ENCODE data around the gene RNF214. TPM values are rescaled to one million over a fixed set of nuclear protein-coding genes. Genes with fewer than 3 reads are reported as not detected.

The RNF214 gene
- total RNA-seq, 3 donors from 2014 or later: 12.3 to 13.3 (median 12.5) TPM

DNA sequence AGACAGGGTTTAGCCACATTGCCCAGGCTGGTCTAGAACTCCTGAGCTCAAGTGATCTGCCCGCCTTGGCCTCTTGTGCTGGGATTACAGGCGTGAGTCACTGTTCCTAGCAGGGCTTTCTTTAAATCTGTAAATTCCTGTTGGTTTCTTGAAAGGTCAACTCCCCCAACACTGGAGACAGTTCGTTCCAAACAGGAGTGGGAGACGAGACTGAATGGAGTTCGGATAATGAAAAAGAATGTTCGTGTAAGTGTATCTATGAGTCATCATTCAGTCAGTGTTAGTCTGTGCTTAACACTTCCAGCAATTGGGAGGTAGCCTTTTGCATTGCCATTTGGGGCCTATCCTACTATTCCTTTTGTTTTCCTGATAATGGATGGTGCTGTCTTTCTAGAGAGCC, 48.7 kb downstream of the RNF214 start:
- no peak for DNase-seq (ENCODE audit: low spot score in 2 of 2)
- H3K4me3 ChIP-seq: no peak overlapping the region
- no peaks in the 10 kb centered on the region for H3K9me3 ChIP-seq
- intact Hi-C loops (cut with DNase I; ENCODE audit: low total_unique reads): no loop called here
- H3K36me3 ChIP-seq: no peaks in the 10 kb centered on the region
- H3K27me3 ChIP-seq: no peaks in the 10 kb centered on the region
- TF ChIP-seq, protein P1, sequence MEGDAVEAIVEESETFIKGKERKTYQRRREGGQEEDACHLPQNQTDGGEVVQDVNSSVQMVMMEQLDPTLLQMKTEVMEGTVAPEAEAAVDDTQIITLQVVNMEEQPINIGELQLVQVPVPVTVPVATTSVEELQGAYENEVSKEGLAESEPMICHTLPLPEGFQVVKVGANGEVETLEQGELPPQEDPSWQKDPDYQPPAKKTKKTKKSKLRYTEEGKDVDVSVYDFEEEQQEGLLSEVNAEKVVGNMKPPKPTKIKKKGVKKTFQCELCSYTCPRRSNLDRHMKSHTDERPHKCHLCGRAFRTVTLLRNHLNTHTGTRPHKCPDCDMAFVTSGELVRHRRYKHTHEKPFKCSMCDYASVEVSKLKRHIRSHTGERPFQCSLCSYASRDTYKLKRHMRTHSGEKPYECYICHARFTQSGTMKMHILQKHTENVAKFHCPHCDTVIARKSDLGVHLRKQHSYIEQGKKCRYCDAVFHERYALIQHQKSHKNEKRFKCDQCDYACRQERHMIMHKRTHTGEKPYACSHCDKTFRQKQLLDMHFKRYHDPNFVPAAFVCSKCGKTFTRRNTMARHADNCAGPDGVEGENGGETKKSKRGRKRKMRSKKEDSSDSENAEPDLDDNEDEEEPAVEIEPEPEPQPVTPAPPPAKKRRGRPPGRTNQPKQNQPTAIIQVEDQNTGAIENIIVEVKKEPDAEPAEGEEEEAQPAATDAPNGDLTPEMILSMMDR (IDR thresholded peaks at IDR 0.05): no peak
- TF ChIP-seq POLR2AphosphoS5 (IDR thresholded peaks at IDR 0.05) (no peak), POLR2A (IDR thresholded peaks at IDR 0.05) (no peak)
- peak overlapping the region in 1 of 2 donors; percentile 3 for H3K27ac ChIP-seq
- H3K4me1 ChIP-seq: no peaks in the 10 kb centered on the region

GRCh38 chr11:117281869-117282268, 49.4 kb downstream of the RNF214 start:
- Histone ChIP-seq H3K9me3 (no peaks in the 10 kb centered on the region), H3K4me1 (no peaks in the 10 kb centered on the region), H3K27ac (no peak overlapping the region), H3K36me3 (no peaks in the 10 kb centered on the region), H3K27me3 (no peaks in the 10 kb centered on the region), H3K4me3 (no peak overlapping the region)
- TF ChIP-seq POLR2AphosphoS5 (IDR thresholded peaks at IDR 0.05) (no peak), POLR2A (IDR thresholded peaks at IDR 0.05) (no peak)
- intact Hi-C loops (cut with DNase I; ENCODE audit: low total_unique reads): no loop called here
- no peak for DNase-seq (ENCODE audit: low spot score in 2 of 2)

- no peak overlapping the region for H3K4me3 ChIP-seq
- DNase-seq (ENCODE audit: low spot score in 2 of 2): no peak
- no peaks in the 10 kb centered on the region for H3K4me1 ChIP-seq
- intact Hi-C loops (cut with DNase I; ENCODE audit: low total_unique reads): no loop called here
- H3K27ac ChIP-seq: no peak overlapping the region
- H3K27me3 ChIP-seq: no peaks in the 10 kb centered on the region
- peaks cover 4% of the 10 kb centered on the region for H3K36me3 ChIP-seq
- TF ChIP-seq POLR2A (IDR thresholded peaks at IDR 0.05) (no peak), POLR2AphosphoS5 (IDR thresholded peaks at IDR 0.05) (no peak)
- TF ChIP-seq, protein P1 (IDR thresholded peaks at IDR 0.05): no peak
- H3K9me3 ChIP-seq: no peaks in the 10 kb centered on the region
These were observed 50.5 kb downstream of the RNF214 start for GRCh38 chr11:117282956-117283355.

GRCh38 chr11:117284053-117284452, 51.6 kb downstream of the RNF214 start:
- Histone ChIP-seq H3K4me1 (no peaks in the 10 kb centered on the region), H3K27ac (no peak overlapping the region), H3K4me3 (no peak overlapping the region), H3K27me3 (no peaks in the 10 kb centered on the region), H3K9me3 (no peaks in the 10 kb centered on the region), H3K36me3 (peaks cover 4% of the 10 kb centered on the region)
- intact Hi-C loops (cut with DNase I; ENCODE audit: low total_unique reads): no loop called here
- DNase-seq (ENCODE audit: low spot score in 2 of 2): no peak
- TF ChIP-seq, protein P1 (IDR thresholded peaks at IDR 0.05): no peak
- TF ChIP-seq POLR2A (IDR thresholded peaks at IDR 0.05): no peak
- TF ChIP-seq POLR2AphosphoS5 (IDR thresholded peaks at IDR 0.05): no peak

GRCh38 chr11:117286588-117286987, 54.1 kb downstream of the RNF214 start:
- H3K4me1 ChIP-seq: no peaks in the 10 kb centered on the region
- peaks cover 11% of the 10 kb centered on the region for H3K36me3 ChIP-seq
- TF ChIP-seq POLR2A (IDR thresholded peaks at IDR 0.05): no peak
- TF ChIP-seq POLR2AphosphoS5 (IDR thresholded peaks at IDR 0.05): no peak
- TF ChIP-seq, protein P1 (IDR thresholded peaks at IDR 0.05): no peak
- no peak for DNase-seq (ENCODE audit: low spot score in 2 of 2)
- intact Hi-C loops (cut with DNase I; ENCODE audit: low total_unique reads): no loop called here
- H3K27me3 ChIP-seq: no peaks in the 10 kb centered on the region
- no peak overlapping the region for H3K4me3 ChIP-seq
- no peak overlapping the region for H3K27ac ChIP-seq
- H3K9me3 ChIP-seq: no peaks in the 10 kb centered on the region

DNA sequence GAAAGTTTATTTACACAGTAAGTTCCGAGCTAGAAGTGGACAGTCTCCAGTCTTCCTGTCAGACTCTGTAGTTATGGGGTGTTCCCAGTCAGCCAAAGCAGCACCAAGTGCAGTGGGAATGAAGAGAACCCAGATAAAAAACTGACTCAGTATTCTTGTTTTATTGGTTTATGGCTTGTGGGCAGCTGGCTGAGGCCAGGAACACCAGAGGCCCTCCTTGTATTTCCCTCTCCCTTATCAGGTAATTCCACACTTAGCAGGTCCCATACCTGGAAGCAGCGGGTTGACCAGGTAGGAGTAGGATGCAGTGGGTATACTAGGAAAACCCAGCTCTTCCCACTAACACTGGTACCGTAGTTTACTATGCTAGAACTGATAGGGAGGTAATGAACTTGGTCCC, 55.2 kb downstream of the RNF214 start:
- TF ChIP-seq, protein P1 (IDR thresholded peaks at IDR 0.05): no peak
- TF ChIP-seq POLR2AphosphoS5 (IDR thresholded peaks at IDR 0.05) (no peak), POLR2A (IDR thresholded peaks at IDR 0.05) (no peak)
- Histone ChIP-seq H3K27me3 (no peaks in the 10 kb centered on the region), H3K4me3 (no peak overlapping the region), H3K4me1 (no peaks in the 10 kb centered on the region), H3K27ac (no peak overlapping the region), H3K9me3 (no peaks in the 10 kb centered on the region), H3K36me3 (peaks cover 11% of the 10 kb centered on the region)
- intact Hi-C loops (cut with DNase I; ENCODE audit: low total_unique reads): no loop called here
- DNase-seq (ENCODE audit: low spot score in 2 of 2): no peak
